A673 (cell line): ENCODE measurements around the gene SF3B4. TPM values are rescaled to one million over a fixed set of nuclear protein-coding genes. Genes with fewer than 3 reads are reported as not detected.
"Not testable (repeated sequence)": the region's sequence is repeated elsewhere in the genome, so short reads cannot be mapped to it uniquely, and the experiment has no call there.

Experiments
- BruUV-seq: library from RNA; stranded (reverse); fragments of 400-500 nt; replicated peaks from 2 replicates; lab custom pipeline; 2021; lab: Mats Ljungman, UMichigan
- CTCF ChIA-PET: fragments of 300-600 bp; sonication (Branson Sonifier 250); formaldehyde crosslinking; loops from one replicate; lab custom pipeline; 2022; ENCODE audit warnings: antibody characterized with exemption; lab: Charles Lee
- POLR2A ChIA-PET: fragments of 300-600 bp; sonication (Branson Sonifier 250); formaldehyde crosslinking; loops from one replicate; lab custom pipeline; 2022; ENCODE audit warnings: antibody characterized with exemption; ENCODE audit not compliant: low non-redundant PET; lab: Charles Lee
- DNase-seq: peaks from one replicate; pipeline ENCODE4 v3.0.0-alpha.2; 2015; ENCODE audit warnings: low spot score
- H3K27ac ChIP-seq: fragments of 200-600 bp; sonication (generic); 2 replicates; pipeline ENCODE4 v1.5.1; 2016; ENCODE audit warnings: mixed run types, low read depth, mild to moderate bottlenecking, mixed read lengths, antibody characterized with exemption, low read length; ENCODE audit not compliant: poor library complexity, severe bottlenecking
- H3K27me3 ChIP-seq: fragments of 200-600 bp; sonication (generic); replicated peaks from 2 replicates; pipeline ENCODE4 v1.6.1; 2017; ENCODE audit warnings: mixed run types, low read depth, mild to moderate bottlenecking, mixed read lengths, antibody characterized with exemption, low read length; ENCODE audit not compliant: insufficient read depth, poor library complexity
- H3K36me3 ChIP-seq: fragments of 200-600 bp; sonication (generic); 2 replicates; pipeline ENCODE4 v1.6.1; 2016; ENCODE audit warnings: mixed run types, mild to moderate bottlenecking, mixed read lengths, antibody characterized with exemption, low read length; ENCODE audit not compliant: insufficient read depth, poor library complexity, severe bottlenecking
- H3K4me1 ChIP-seq: fragments of 200-600 bp; sonication (generic); 2 replicates; pipeline ENCODE4 v1.6.1; 2017; ENCODE audit warnings: mixed run types, mild to moderate bottlenecking, mixed read lengths, antibody characterized with exemption, low read length; ENCODE audit not compliant: insufficient read depth, poor library complexity, severe bottlenecking
- H3K4me3 ChIP-seq: fragments of 200-600 bp; sonication (generic); 2 replicates; pipeline ENCODE4 v1.5.1; 2016; ENCODE audit warnings: low read depth, mixed run types, mild to moderate bottlenecking, mixed read lengths, low read length; ENCODE audit not compliant: poor library complexity, severe bottlenecking
- H3K9me3 ChIP-seq: fragments of 200-600 bp; sonication (generic); 2 replicates; pipeline ENCODE4 v1.6.1; 2016; ENCODE audit warnings: mixed run types, low read depth, mild to moderate bottlenecking, mixed read lengths, antibody characterized with exemption, low read length; ENCODE audit not compliant: poor library complexity, severe bottlenecking
- CTCF ChIP-seq: fragments of 300-800, 200-600 bp; sonication (generic); conservative IDR thresholded peaks from 2 replicates; pipeline ENCODE4 v1.5.1; 2017; ENCODE audit warnings: low read depth, mild to moderate bottlenecking, antibody characterized with exemption, low read length, moderate library complexity, mixed read lengths
- EZH2 ChIP-seq: fragments of 200-600 bp; sonication (generic); IDR thresholded peaks from 2 replicates; pipeline ENCODE4 v1.6.1; 2017; ENCODE audit warnings: borderline replicate concordance, low read depth, mild to moderate bottlenecking, mixed read lengths, antibody characterized with exemption, low read length; ENCODE audit not compliant: poor library complexity, severe bottlenecking
- intact Hi-C: fragments of 100-400 bp; cut with micrococcal nuclease; formaldehyde crosslinking; loops from one replicate; pipeline ENCODE4 v1.10.0; 2022; ENCODE audit not compliant: unreplicated experiment
- total RNA-seq: library from RNA; stranded (reverse); gene quantifications from 2 replicates; pipeline ENCODE4 v1.2.3, GENCODE V29; 2021

SF3B4 gene
- total RNA-seq, 1 experiment from 2014 or later = 137 TPM

DNA sequence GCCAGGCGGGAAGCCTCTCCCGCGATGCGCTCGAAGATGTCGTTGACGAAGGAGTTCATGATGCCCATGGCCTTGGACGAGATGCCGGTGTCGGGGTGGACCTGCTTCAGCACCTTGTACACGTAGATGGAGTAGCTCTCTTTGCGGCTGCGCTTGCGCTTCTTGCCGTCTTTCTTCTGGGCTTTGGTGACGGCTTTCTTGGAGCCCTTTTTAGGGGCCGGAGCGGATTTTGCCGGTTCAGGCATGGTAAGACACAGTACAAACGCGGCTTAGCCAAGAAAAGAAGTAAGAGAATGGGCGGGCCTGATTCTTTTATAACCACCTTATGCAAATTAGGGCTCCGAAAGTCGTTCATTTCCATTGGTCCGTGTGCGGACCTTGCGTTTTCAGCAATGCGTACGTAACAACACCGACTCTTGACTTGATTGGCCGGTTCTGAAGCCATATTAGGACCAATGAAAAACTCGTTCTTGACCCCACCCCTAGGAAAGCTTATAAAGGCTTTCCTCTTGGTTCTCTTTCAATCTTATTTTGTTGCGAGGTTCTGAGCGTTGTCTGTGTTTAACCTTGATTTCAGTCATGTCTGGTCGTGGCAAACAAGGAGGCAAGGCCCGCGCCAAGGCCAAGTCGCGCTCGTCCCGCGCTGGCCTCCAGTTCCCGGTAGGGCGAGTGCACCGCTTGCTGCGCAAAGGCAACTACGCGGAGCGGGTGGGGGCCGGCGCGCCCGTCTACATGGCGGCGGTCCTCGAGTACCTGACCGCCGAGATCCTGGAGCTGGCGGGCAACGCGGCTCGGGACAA is 41.0 kb downstream of the SF3B4 start:
- Histone ChIP-seq H3K27me3 (no peaks in the 10 kb centered on the region), H3K4me3 (peak overlapping the region; percentile 68), H3K9me3 (no peaks in the 10 kb centered on the region), H3K27ac (peak overlapping the region; percentile 98), H3K36me3 (no peaks in the 10 kb centered on the region), H3K4me1 (no peaks in the 10 kb centered on the region)
- POLR2A ChIA-PET = interaction anchor here (0.5 to 1.4 kb wide), 8 partner anchors 13 to 433 kb away, joined by 3 to 17 read pairs (median 4); partner anchors contain the start of gene BOLA1
- TSS peak; percentile 95 for BruUV-seq
- intact Hi-C loops = loop anchor here (2.0 kb wide), 1 partner anchor 180 kb away; the partner anchor contains the start of gene VPS45
- CTCF ChIA-PET = interaction anchor here (1.0 kb wide), 1 partner anchor 56 kb away, joined by 3 read pairs; no protein-coding TSS in a partner anchor
- DNase-seq = peak; percentile 99
- no peak for TF ChIP-seq EZH2
- TF ChIP-seq CTCF = no peak

- H3K27ac ChIP-seq = peak overlapping the region; percentile 98
- POLR2A ChIA-PET = interaction anchor here (0.5 to 1.4 kb wide), 7 partner anchors 13 to 433 kb away, joined by 3 to 17 read pairs (median 4); partner anchors contain the start of gene BOLA1
- H3K4me3 ChIP-seq = peak overlapping the region; percentile 68
- not testable (repeated sequence) for H3K36me3 ChIP-seq, DNase-seq, H3K9me3 ChIP-seq, H3K27me3 ChIP-seq, H3K4me1 ChIP-seq
- CTCF ChIA-PET = interaction anchor here (1.0 kb wide), 1 partner anchor 56 kb away, joined by 3 read pairs; no protein-coding TSS in a partner anchor
- BruUV-seq = TSS peak; percentile 84
- intact Hi-C loops = loop anchor here (2.0 kb wide), 1 partner anchor 181 kb away; the partner anchor contains the start of gene VPS45
Observed at GRCh38 chr1:149886121-149886395, 41.5 kb downstream of the SF3B4 start.

- CTCF ChIA-PET = interaction anchor here (1.0 to 1.1 kb wide), 2 partner anchors 57 to 302 kb away, joined by 3 read pairs; no protein-coding TSS in a partner anchor
Observed at GRCh38 chr1:149885339-149886120, 42.1 kb downstream of the SF3B4 start.

More at GRCh38 chr1:149885339-149886120, 42.1 kb downstream of the SF3B4 start:
- Histone ChIP-seq H3K9me3 (no peaks in the 10 kb centered on the region), H3K4me1 (no peaks in the 10 kb centered on the region), H3K36me3 (no peaks in the 10 kb centered on the region), H3K27me3 (no peaks in the 10 kb centered on the region), H3K4me3 (peak overlapping the region; percentile 68), H3K27ac (peak overlapping the region; percentile 98)
- intact Hi-C loops = loop anchor here (2.0 kb wide), 1 partner anchor 181 kb away; the partner anchor contains the start of gene VPS45
- POLR2A ChIA-PET = interaction anchor here (0.6 to 1.4 kb wide), 4 partner anchors 14 to 385 kb away, joined by 3 to 10 read pairs (median 6); partner anchors contain the start of gene BOLA1
- TF ChIP-seq EZH2 (no peak), CTCF (0 out of 2 replicates have a peak, but pooled peaks have one; percentile 11)
- DNase-seq = peak; percentile 88
- BruUV-seq = no TSS peak
